Upper lobe of left lung (tissue), 4 donors: Measurements from ENCODE around the gene LEFTY2.

Experiments used
- CTCF ChIP-seq, 6 experiments: fragments of 450-650 bp in 4 of 6; fragments of 200-600 bp in 2 of 6; sonication (generic) in 2 of 6; IDR thresholded peaks; one replicate each; pipeline ENCODE4 v1.5.1; 2016 to 2019; ENCODE audit warnings: antibody characterized with exemption in 6 of 6
- EP300 ChIP-seq, 4 donors: sonication (generic); formaldehyde crosslinking; IDR thresholded peaks; one replicate each; pipeline ENCODE4 v1.5.1; 2017; ENCODE audit warnings: antibody characterized with exemption in 4 of 4, control low read depth in 2 of 4

GRCh38 chr1:225914947-225915346 lies 26.1 kb downstream of the LEFTY2 start:
- TF ChIP-seq CTCF (IDR thresholded peaks at IDR 0.05) (no peak), EP300 (IDR thresholded peaks at IDR 0.05) (no peak)
